OCI-LY1 (cell line): ENCODE measurements around the gene SLAIN2.

ENCODE experiments used
- CTCF ChIP-seq: fragments of 200-600 bp; sonication (generic), shearing (Covaris generic); IDR thresholded peaks from 2 replicates; pipeline ENCODE4 v1.5.1; 2017; ENCODE audit warnings: mild to moderate bottlenecking, antibody characterized with exemption, low read length, moderate library complexity, mixed read lengths
- EZH2 ChIP-seq: fragments of 200-600 bp; sonication (generic), shearing (Covaris generic); IDR thresholded peaks from 2 replicates; pipeline ENCODE4 v1.8.0; 2017; ENCODE audit warnings: borderline replicate concordance, mixed run types, mild to moderate bottlenecking, antibody characterized with exemption, low read length, moderate library complexity, mixed read lengths

- TF ChIP-seq CTCF (no peak), EZH2 (no peak)
These were observed 119.7 kb downstream of the SLAIN2 start for GRCh38 chr4:48461000-48461399.
